Panc1 (cell line): ENCODE data around the gene PHYH. TPM values are rescaled to one million over a fixed set of nuclear protein-coding genes. Genes with fewer than 3 reads are reported as not detected.
"Not testable (repeated sequence)": the region's sequence is repeated elsewhere in the genome, so short reads cannot be mapped to it uniquely, and the experiment has no call there.

Experiments used
- ATAC-seq: fragments of 200-7000 bp; cut with Tn5 transposase; 2 replicates; pipeline ENCODE4 v1.9.1; 2020; ENCODE audit warnings: mild to moderate bottlenecking, moderate library complexity
- BruUV-seq: library from RNA; stranded (reverse); fragments of 400-500 nt; replicated peaks from 2 replicates; lab custom pipeline; 2021; lab: Mats Ljungman, UMichigan
- CTCF ChIA-PET: fragments of 300-600 bp; sonication (Branson Sonifier 250); formaldehyde crosslinking; loops from one replicate; lab custom pipeline; 2022; ENCODE audit warnings: antibody characterized with exemption; lab: Charles Lee
- POLR2A ChIA-PET: fragments of 300-600 bp; sonication (Branson Sonifier 250); formaldehyde crosslinking; loops from one replicate; lab custom pipeline; 2022; ENCODE audit warnings: antibody characterized with exemption; lab: Charles Lee
- DNase-seq: peaks from one replicate; pipeline ENCODE4 v3.0.0-alpha.2; 2010; ENCODE audit warnings: low read depth, low spot score
- H3K27ac ChIP-seq: 2 replicates; pipeline ENCODE4 v1.5.1; 2011; ENCODE audit warnings: mild to moderate bottlenecking, low read length, inconsistent platforms
- H3K27me3 ChIP-seq: fragments of 200-500 bp; sonication (Bioruptor generic); 2 replicates; pipeline ENCODE4 v1.6.0; 2014; ENCODE audit warnings: low read length, inconsistent platforms; ENCODE audit not compliant: control insufficient read depth, insufficient read depth
- H3K36me3 ChIP-seq: fragments of 200-500 bp; sonication (Bioruptor generic); 2 replicates; pipeline ENCODE4 v1.5.1; 2014; ENCODE audit warnings: inconsistent platforms, mild to moderate bottlenecking, low read length, moderate library complexity; ENCODE audit not compliant: control insufficient read depth, insufficient read depth
- H3K4me1 ChIP-seq: 2 replicates; pipeline ENCODE4 v1.5.1; 2011; ENCODE audit warnings: inconsistent platforms, mild to moderate bottlenecking, low read length, moderate library complexity; ENCODE audit not compliant: control insufficient read depth, insufficient read depth
- H3K4me3 ChIP-seq, 2 experiments: 2 replicates each; pipeline ENCODE4 v1.5.1; 2011 to 2012; ENCODE audit warnings: low read depth in 2 of 2, low read length in 2 of 2, mild to moderate bottlenecking in 2 of 2, inconsistent platforms in 1 of 2, moderate library complexity in 1 of 2
- H3K9me3 ChIP-seq: fragments of 200-500 bp; sonication (Bioruptor generic); 2 replicates; pipeline ENCODE4 v1.5.1; 2014; ENCODE audit warnings: low read depth, mild to moderate bottlenecking, inconsistent platforms, low read length, moderate library complexity; ENCODE audit not compliant: control insufficient read depth, insufficient read depth
- CTCF ChIP-seq: fragments of 450-650 bp; IDR thresholded peaks from 2 replicates; pipeline ENCODE4 v1.5.1; 2017; ENCODE audit warnings: mild to moderate bottlenecking
- POLR2AphosphoS5 ChIP-seq: IDR thresholded peaks from 2 replicates; pipeline ENCODE4 v1.6.1; 2012; ENCODE audit warnings: mild to moderate bottlenecking, low read depth, low read length, moderate library complexity
- REST ChIP-seq, 2 experiments: IDR thresholded peaks; 2 replicates each; pipeline ENCODE4 v1.6.1; 2011 to 2012; ENCODE audit warnings: low read depth in 2 of 2, control low read depth in 1 of 2, low read length in 1 of 2, mild to moderate bottlenecking in 1 of 2, moderate library complexity in 1 of 2; ENCODE audit not compliant: insufficient read depth in 1 of 2
- SIN3A ChIP-seq: IDR thresholded peaks from 2 replicates; pipeline ENCODE4 v1.6.1; 2012; ENCODE audit warnings: low read depth, mild to moderate bottlenecking, low read length, moderate library complexity, borderline replicate concordance; ENCODE audit not compliant: insufficient read depth
- TCF7L2 ChIP-seq: IDR thresholded peaks from 2 replicates; pipeline ENCODE4 v1.6.1; 2011; ENCODE audit warnings: mild to moderate bottlenecking, low read depth, low read length, inconsistent platforms
- in situ Hi-C: cut with HindIII; loops from 2 replicates; pipeline ENCODE4 v1.10.0; 2016; ENCODE audit warnings: low sequenced_read_pairs, low pct_unique_long_range_greater_than_20kb
- intact Hi-C: fragments of 100-400 bp; cut with micrococcal nuclease; formaldehyde crosslinking; loops from one replicate; pipeline ENCODE4 v1.10.0; 2022; ENCODE audit not compliant: unreplicated experiment
- total RNA-seq: library from RNA; stranded (reverse); gene quantifications from one replicate; pipeline ENCODE4 v1.2.1, GENCODE V29; 2021; ENCODE audit not compliant: unreplicated experiment

PHYH gene
- total RNA-seq, 1 experiment from 2014 or later, result 41.3 TPM

- no peak for DNase-seq
- Histone ChIP-seq H3K27me3 (no peaks in the 10 kb centered on the region), H3K27ac (no peak overlapping the region), H3K36me3 (no peaks in the 10 kb centered on the region), H3K4me3 (no peak overlapping the region), H3K4me1 (no peaks in the 10 kb centered on the region), H3K9me3 (no peaks in the 10 kb centered on the region)
- POLR2A ChIA-PET, result no interaction called here
- ATAC-seq, result no peak
- CTCF ChIA-PET, result interaction anchor here (0.7 kb wide), 1 partner anchor 1925 kb away, joined by 5 read pairs; no protein-coding TSS in a partner anchor
- in situ Hi-C loops (no loop called here), intact Hi-C loops (no loop called here)
- TF ChIP-seq TCF7L2 (no peak), SIN3A (no peak)
- BruUV-seq, result no TSS peak
Measured at GRCh38 chr10:13236638-13237037, 63.2 kb downstream of the PHYH start.

GRCh38 chr10:13234736-13235135 is 65.1 kb downstream of the PHYH start:
- H3K27me3 ChIP-seq, H3K27ac ChIP-seq, intact Hi-C loops, H3K36me3 ChIP-seq, POLR2A ChIA-PET, H3K4me3 ChIP-seq, BruUV-seq, ATAC-seq, H3K4me1 ChIP-seq, CTCF ChIA-PET, in situ Hi-C loops, DNase-seq, H3K9me3 ChIP-seq: not testable (repeated sequence)

GRCh38 chr10:13234172-13234571 is 65.7 kb downstream of the PHYH start, which contains the start of gene UCMA:
Gene UCMA, minus strand, starts transcription at chr10:13234374. Its CDS starts 116 bp downstream, at chr10:13234258.
- TF ChIP-seq CTCF, result no peak
- in situ Hi-C loops, result no loop called here
- H3K4me1 ChIP-seq, result no peaks in the 10 kb centered on the region
- DNase-seq (no peak), ATAC-seq (no peak)
- H3K27me3 ChIP-seq, result no peaks in the 10 kb centered on the region
- H3K4me3 ChIP-seq, result no peak within 1 kb of the TSS
- ChIA-PET CTCF (no interaction called here), POLR2A (no interaction called here)
- H3K27ac ChIP-seq, result no peak within 1 kb of the TSS
- no peaks in the 10 kb centered on the region for H3K36me3 ChIP-seq
- no peaks in the 10 kb centered on the region for H3K9me3 ChIP-seq
- no TSS peak for BruUV-seq
- intact Hi-C loops, result no loop called here

- no peak for ATAC-seq
- TF ChIP-seq CTCF, result no peak
- TF ChIP-seq TCF7L2, result no peak
- no peak for TF ChIP-seq REST (IDR thresholded peaks at IDR 0.05; ENCODE audit: insufficient read depth in 1 of 2, low read depth in 2 of 2, low read length in 1 of 2)
- no peak for TF ChIP-seq POLR2AphosphoS5
- TF ChIP-seq SIN3A, result no peak
- Histone ChIP-seq H3K36me3 (no peaks in the 10 kb centered on the region), H3K27ac (no peak overlapping the region), H3K9me3 (no peaks in the 10 kb centered on the region), H3K4me1 (no peaks in the 10 kb centered on the region), H3K27me3 (no peaks in the 10 kb centered on the region), H3K4me3 (no peak overlapping the region)
- no TSS peak for BruUV-seq
- intact Hi-C loops (no loop called here), in situ Hi-C loops (no loop called here)
- POLR2A ChIA-PET, result no interaction called here
- CTCF ChIA-PET, result no interaction called here
- DNase-seq, result no peak
Measured at GRCh38 chr10:13233358-13233757, 66.5 kb downstream of the PHYH start.
